GM12801 (cell line): ENCODE data around the gene PDE4B.

Source experiments
- CTCF ChIP-seq: IDR thresholded peaks from one replicate; pipeline ENCODE4 v1.5.1; 2011; ENCODE audit warnings: control low read depth; ENCODE audit not compliant: insufficient read length; ENCODE audit errors: extremely low read depth

The PDE4B gene

GRCh38 chr1:66167267-66167666 is 374.6 kb downstream of the PDE4B start:
- no peak for TF ChIP-seq CTCF

GRCh38 chr1:66168467-66168887 is 375.8 kb downstream of the PDE4B start:
- TF ChIP-seq CTCF = no peak

GRCh38 chr1:66168948-66169671 is 376.4 kb downstream of the PDE4B start:
- no peak for TF ChIP-seq CTCF

GRCh38 chr1:66172272-66172671 is 379.6 kb downstream of the PDE4B start:
- no peak for TF ChIP-seq CTCF

- no peak for TF ChIP-seq CTCF
Measured at GRCh38 chr1:66175098-66175497, 382.4 kb downstream of the PDE4B start.

- TF ChIP-seq CTCF = no peak
Measured at GRCh38 chr1:66175581-66175980, 382.9 kb downstream of the PDE4B start.

GRCh38 chr1:66176012-66176715 is 383.5 kb downstream of the PDE4B start:
- no peak for TF ChIP-seq CTCF
